Measurements from ENCODE around the gene DPYSL5. TPM values are rescaled to one million over a fixed set of nuclear protein-coding genes. Genes with fewer than 3 reads are reported as not detected.

DPYSL5 gene
- total and polyA plus RNA-seq, 2 donors (not counting 1 experiment from before 2014, with no cell fraction given): not detected

DNA sequence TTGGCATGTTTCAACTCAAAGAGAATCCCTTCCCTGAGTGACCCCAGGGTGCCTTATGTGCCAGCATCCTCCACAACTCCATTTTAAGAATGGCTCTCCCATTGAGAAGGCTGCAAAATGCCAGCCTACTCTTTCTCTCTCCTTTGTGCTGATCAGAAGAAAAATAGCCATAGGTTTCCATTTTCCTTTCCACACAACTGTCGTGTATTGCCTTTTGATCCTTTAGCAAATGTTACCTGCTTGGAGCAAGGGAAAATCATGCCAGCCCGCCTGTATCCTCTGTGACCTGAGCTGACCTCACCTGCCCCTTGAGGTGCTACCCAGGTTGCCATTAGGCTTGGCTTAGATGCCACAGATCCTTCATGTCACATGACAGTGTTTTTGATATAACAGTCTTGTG, 38.8 kb downstream of the DPYSL5 start:
- no peak overlapping the region for H2AFZ ChIP-seq (ENCODE audit: low read length)
- no peak overlapping the region for H3K4me2 ChIP-seq (ENCODE audit: extremely low read depth, insufficient read depth, low read length)
- no peak overlapping the region for H3K27ac ChIP-seq (ENCODE audit: insufficient read depth, low read length)
- H3K9ac ChIP-seq (ENCODE audit: insufficient read depth, low read length): no peak overlapping the region
- H4K20me1 ChIP-seq (ENCODE audit: control insufficient read depth, extremely low read depth, insufficient read depth, low read length): no peaks in the 10 kb centered on the region
- no peak for DNase-seq (ENCODE audit: low read depth in 2 of 2)
- H3K4me1 ChIP-seq (ENCODE audit: control insufficient read depth, extremely low read depth, insufficient read depth, low read length): no peaks in the 10 kb centered on the region
- no peaks in the 10 kb centered on the region for H3K36me3 ChIP-seq (ENCODE audit: control insufficient read depth, insufficient read depth, low read length)
- TF ChIP-seq, protein P1, sequence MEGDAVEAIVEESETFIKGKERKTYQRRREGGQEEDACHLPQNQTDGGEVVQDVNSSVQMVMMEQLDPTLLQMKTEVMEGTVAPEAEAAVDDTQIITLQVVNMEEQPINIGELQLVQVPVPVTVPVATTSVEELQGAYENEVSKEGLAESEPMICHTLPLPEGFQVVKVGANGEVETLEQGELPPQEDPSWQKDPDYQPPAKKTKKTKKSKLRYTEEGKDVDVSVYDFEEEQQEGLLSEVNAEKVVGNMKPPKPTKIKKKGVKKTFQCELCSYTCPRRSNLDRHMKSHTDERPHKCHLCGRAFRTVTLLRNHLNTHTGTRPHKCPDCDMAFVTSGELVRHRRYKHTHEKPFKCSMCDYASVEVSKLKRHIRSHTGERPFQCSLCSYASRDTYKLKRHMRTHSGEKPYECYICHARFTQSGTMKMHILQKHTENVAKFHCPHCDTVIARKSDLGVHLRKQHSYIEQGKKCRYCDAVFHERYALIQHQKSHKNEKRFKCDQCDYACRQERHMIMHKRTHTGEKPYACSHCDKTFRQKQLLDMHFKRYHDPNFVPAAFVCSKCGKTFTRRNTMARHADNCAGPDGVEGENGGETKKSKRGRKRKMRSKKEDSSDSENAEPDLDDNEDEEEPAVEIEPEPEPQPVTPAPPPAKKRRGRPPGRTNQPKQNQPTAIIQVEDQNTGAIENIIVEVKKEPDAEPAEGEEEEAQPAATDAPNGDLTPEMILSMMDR (conservative IDR thresholded peaks at IDR 0.05 in 1 of 2, IDR thresholded peaks at IDR 0.05 in 1 of 2; ENCODE audit: low read depth in 1 of 2, low read length in 2 of 2): no peak
- no peak for TF ChIP-seq EZH2 (IDR thresholded peaks at IDR 0.05; ENCODE audit: low read length, missing control alignments)
- no peaks in the 10 kb centered on the region for H3K79me2 ChIP-seq (ENCODE audit: control insufficient read depth, insufficient read depth, low read length)
- peaks cover 17% of the 10 kb centered on the region for H3K27me3 ChIP-seq (ENCODE audit: control insufficient read depth, insufficient read depth, low read length)
- H3K9me3 ChIP-seq (ENCODE audit: control insufficient read depth, insufficient read depth, low read depth, low read length): no peaks in the 10 kb centered on the region
- H3K4me3 ChIP-seq (replicated peaks in 1 of 4; ENCODE audit: control extremely low read depth in 1 of 4, insufficient read depth in 1 of 4, low read depth in 3 of 4, low read length in 4 of 4): no peak overlapping the region

DNA sequence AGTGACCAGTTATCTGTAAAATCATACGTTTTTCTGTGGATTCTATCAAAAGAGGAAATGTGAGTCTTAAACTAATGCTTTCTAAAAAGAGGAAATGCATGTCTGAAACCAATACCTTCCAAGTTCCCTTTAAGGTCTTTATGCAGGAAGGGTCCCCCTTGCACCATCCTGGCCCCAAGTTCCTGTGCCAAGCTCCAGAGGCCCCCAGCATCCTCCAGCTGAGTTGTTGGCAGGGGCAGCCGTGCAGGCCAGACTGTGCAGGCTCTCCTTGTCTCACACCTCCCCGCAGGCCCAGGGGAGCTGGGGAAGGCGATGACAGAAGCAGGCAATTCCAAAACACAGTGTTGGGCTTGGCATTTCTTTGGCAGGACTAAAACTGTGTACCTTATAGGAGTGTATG, 39.2 kb downstream of the DPYSL5 start:
- Histone ChIP-seq H3K27me3 (ENCODE audit: control insufficient read depth, insufficient read depth, low read length) (peaks cover 17% of the 10 kb centered on the region), H3K27ac (ENCODE audit: insufficient read depth, low read length) (no peak overlapping the region), H3K36me3 (ENCODE audit: control insufficient read depth, insufficient read depth, low read length) (no peaks in the 10 kb centered on the region), H2AFZ (ENCODE audit: low read length) (no peak overlapping the region), H3K79me2 (ENCODE audit: control insufficient read depth, insufficient read depth, low read length) (no peaks in the 10 kb centered on the region), H3K4me1 (ENCODE audit: control insufficient read depth, extremely low read depth, insufficient read depth, low read length) (no peaks in the 10 kb centered on the region), H3K9ac (ENCODE audit: insufficient read depth, low read length) (no peak overlapping the region), H3K4me2 (ENCODE audit: extremely low read depth, insufficient read depth, low read length) (no peak overlapping the region), H4K20me1 (ENCODE audit: control insufficient read depth, extremely low read depth, insufficient read depth, low read length) (no peaks in the 10 kb centered on the region), H3K9me3 (ENCODE audit: control insufficient read depth, insufficient read depth, low read depth, low read length) (no peaks in the 10 kb centered on the region), H3K4me3 (replicated peaks in 1 of 4; ENCODE audit: control extremely low read depth in 1 of 4, insufficient read depth in 1 of 4, low read depth in 3 of 4, low read length in 4 of 4) (no peak overlapping the region)
- TF ChIP-seq, protein P1 (conservative IDR thresholded peaks at IDR 0.05 in 1 of 2, IDR thresholded peaks at IDR 0.05 in 1 of 2; ENCODE audit: low read depth in 1 of 2, low read length in 2 of 2): no peak
- TF ChIP-seq EZH2 (IDR thresholded peaks at IDR 0.05; ENCODE audit: low read length, missing control alignments): no peak
- DNase-seq (ENCODE audit: low read depth in 2 of 2): no peak

DNA sequence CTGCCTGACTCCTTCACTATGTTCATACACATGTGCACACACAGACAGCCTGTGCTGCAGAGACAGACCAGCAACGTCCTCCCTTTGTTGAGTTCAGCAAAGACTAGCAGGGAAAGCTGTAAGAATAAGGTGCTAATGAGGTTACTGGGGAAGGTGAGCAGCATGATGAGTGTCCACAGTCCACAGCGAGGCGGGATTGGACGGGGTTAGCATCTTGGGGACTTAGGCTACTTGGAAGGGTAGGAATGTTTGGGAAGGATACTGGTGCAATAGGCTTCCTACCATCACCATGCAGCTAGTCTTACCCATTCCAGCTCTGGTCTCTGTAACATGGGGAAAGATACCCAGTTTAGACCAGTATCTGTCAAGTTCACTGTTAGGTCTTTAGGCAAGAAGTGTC, 41.9 kb downstream of the DPYSL5 start:
- Histone ChIP-seq H3K36me3 (ENCODE audit: control insufficient read depth, insufficient read depth, low read length) (no peaks in the 10 kb centered on the region), H3K4me3 (replicated peaks in 1 of 4; ENCODE audit: control extremely low read depth in 1 of 4, insufficient read depth in 1 of 4, low read depth in 3 of 4, low read length in 4 of 4) (no peak overlapping the region), H3K27me3 (ENCODE audit: control insufficient read depth, insufficient read depth, low read length) (peaks cover 6% of the 10 kb centered on the region), H3K79me2 (ENCODE audit: control insufficient read depth, insufficient read depth, low read length) (no peaks in the 10 kb centered on the region), H3K4me1 (ENCODE audit: control insufficient read depth, extremely low read depth, insufficient read depth, low read length) (no peaks in the 10 kb centered on the region), H3K27ac (ENCODE audit: insufficient read depth, low read length) (no peak overlapping the region), H4K20me1 (ENCODE audit: control insufficient read depth, extremely low read depth, insufficient read depth, low read length) (no peaks in the 10 kb centered on the region), H3K9ac (ENCODE audit: insufficient read depth, low read length) (no peak overlapping the region), H3K9me3 (ENCODE audit: control insufficient read depth, insufficient read depth, low read depth, low read length) (no peaks in the 10 kb centered on the region), H3K4me2 (ENCODE audit: extremely low read depth, insufficient read depth, low read length) (no peak overlapping the region), H2AFZ (ENCODE audit: low read length) (no peak overlapping the region)
- DNase-seq (ENCODE audit: low read depth in 2 of 2): no peak
- TF ChIP-seq, protein P1 (conservative IDR thresholded peaks at IDR 0.05 in 1 of 2, IDR thresholded peaks at IDR 0.05 in 1 of 2; ENCODE audit: low read depth in 1 of 2, low read length in 2 of 2): no peak
- no peak for TF ChIP-seq EZH2 (IDR thresholded peaks at IDR 0.05; ENCODE audit: low read length, missing control alignments)
